H7 (cell line): ENCODE data around the gene QSOX1. TPM values are rescaled to one million over a fixed set of nuclear protein-coding genes. Genes with fewer than 3 reads are reported as not detected.

Experiments
- total RNA-seq: library from RNA; depleted of rRNA; stranded (reverse); fragments of >200 nt; shearing (Covaris generic); gene quantifications from 2 replicates; pipeline ENCODE4 v1.2.3, GENCODE V29; 2014; rRNA removed

QSOX1 gene
- total RNA-seq, 1 experiment from 2014 or later, result 133 TPM

Other genes starting within 250 kb of the QSOX1 start
- 22.2 and 41.0 TPM in 2 replicates for gene CEP350, start 200.1 kb upstream of the QSOX1 start, total RNA-seq
- gene LHX4, start 75.4 kb downstream of the QSOX1 start, total RNA-seq, result 1.1 and 2.7 TPM in 2 replicates